Left cardiac atrium (tissue), 4 donors: ENCODE data around the gene C15orf39. TPM values are rescaled to one million over a fixed set of nuclear protein-coding genes. Genes with fewer than 3 reads are reported as not detected.
"Not testable (repeated sequence)": the region's sequence is repeated elsewhere in the genome, so short reads cannot be mapped to it uniquely, and the experiment has no call there.

Experiments used
- ATAC-seq, 2 donors: fragments of 200-7000 bp; cut with Tn5 transposase; one replicate each; pipeline ENCODE4 v1.9.1; 2020; ENCODE audit warnings: mild to moderate bottlenecking in 2 of 2, moderate library complexity in 2 of 2
- DNase-seq: peaks from one replicate; pipeline ENCODE4 v3.0.0-alpha.2; 2020
- intact Hi-C, 2 donors: fragments of 100-400 bp; cut with DNase I; formaldehyde crosslinking; loops; one replicate each; pipeline versions ENCODE4 v1.14.1 to v1.15.1; 2022 to 2023
- total RNA-seq, 2 donors: library from RNA; stranded (reverse); fragmentation: NEBNext Ultra II Directional; extraction: Animal tissue kit (Norgen Biotek cat#: 25700); gene quantifications; one replicate each; pipeline ENCODE4 v1.2.1, GENCODE V29; 2021
- donor health status: DM: no; HTN: yes; CAD: no.
- donor health status: DM: no; HTN: yes; CAD: no; lungs with severe emphysema.
- donor health status: DM: yes; HTN: yes; CAD: no.
- donor health status: Dilated cardiomyopathy.

The C15orf39 gene
- total RNA-seq, 2 donors from 2014 or later, result 9.0 to 14.2 TPM

GRCh38 chr15:75245741-75246140 lies 44.1 kb downstream of the C15orf39 start:
- intact Hi-C loops, DNase-seq, ATAC-seq: not testable (repeated sequence)

DNA sequence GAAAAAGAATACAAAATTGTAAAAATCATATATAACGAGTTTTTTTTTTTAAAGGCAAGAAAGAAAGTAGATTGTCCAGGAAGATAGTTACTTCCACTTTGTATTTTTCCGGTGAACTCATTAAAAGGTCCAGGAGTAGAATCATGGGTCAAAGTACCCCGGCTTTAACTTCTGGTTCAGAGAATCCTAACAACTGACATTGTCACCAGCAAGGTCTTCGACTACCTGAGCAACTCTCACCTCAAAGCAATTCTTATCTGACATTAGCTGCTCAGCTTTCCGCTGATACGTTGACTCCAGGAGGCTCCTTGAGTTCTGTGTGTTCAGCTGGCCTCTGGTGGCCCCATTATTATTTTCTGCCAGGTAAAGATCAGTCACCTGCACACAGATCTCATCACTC lies 47.3 kb downstream of the C15orf39 start:
- DNase-seq, intact Hi-C loops: not testable (repeated sequence)

DNA sequence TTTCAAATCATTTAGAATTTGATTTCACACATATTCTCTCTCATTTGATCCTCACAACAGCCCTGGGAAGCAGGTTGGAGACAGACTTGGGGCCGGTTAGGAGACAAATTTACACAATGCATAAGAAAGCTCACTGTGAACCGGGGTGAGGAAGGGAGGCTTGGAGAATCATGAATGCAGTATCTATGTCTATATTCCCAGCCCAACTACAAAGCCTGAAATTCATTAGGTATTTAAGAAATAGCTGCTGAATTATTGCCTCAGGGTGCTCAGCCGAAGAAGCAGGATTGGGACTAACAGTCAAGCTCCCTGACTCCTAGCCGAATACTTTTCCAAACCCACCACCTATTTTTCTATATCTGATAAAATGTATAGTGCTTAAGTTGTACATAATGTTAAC lies 48.0 kb downstream of the C15orf39 start:
- no peak for DNase-seq
- intact Hi-C loops, result no loop called here
- ATAC-seq, result no peak

More for the DNA sequence above, 47.3 kb downstream of the C15orf39 start:
- not testable (repeated sequence) for ATAC-seq

DNA sequence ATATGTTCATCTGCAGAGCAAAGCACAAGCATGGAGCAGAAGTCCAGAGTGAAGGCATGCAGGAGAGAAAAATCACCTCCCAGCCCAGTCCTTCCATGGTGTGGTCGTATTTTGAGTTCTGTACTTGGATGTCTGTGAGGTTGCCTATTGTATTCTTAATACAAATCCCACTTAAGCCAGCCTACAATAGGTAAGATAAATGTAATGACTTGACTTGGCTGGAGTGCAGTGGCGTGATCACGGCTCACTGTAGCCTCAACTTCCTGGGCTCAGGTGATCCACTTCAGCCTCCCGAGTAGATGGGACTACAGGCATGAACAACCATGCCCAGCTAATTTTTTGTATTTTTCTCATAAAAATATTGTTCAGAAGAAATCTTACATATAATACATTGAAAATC lies 49.7 kb downstream of the C15orf39 start:
- ATAC-seq, intact Hi-C loops, DNase-seq: not testable (repeated sequence)

DNA sequence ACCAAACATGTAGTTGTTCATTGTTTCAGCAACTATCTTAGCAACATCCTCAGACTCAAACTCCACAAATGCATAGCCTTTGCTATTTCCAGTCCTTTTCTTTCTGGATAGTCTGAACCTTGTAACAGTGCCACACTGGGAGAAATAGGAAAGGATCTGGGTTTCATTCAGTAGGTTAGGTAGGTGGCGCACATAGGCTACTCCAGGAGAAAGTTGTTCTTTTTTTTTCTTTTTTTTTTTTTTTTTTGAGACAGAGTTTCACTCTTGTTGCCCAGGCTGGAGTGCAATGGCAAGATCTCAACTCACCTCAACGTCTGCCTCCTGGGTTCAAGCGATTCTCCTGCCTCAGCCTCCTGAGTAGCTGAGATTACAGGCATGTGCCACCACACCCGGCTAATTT lies 50.6 kb downstream of the C15orf39 start:
- DNase-seq, intact Hi-C loops, ATAC-seq: not testable (repeated sequence)

DNA sequence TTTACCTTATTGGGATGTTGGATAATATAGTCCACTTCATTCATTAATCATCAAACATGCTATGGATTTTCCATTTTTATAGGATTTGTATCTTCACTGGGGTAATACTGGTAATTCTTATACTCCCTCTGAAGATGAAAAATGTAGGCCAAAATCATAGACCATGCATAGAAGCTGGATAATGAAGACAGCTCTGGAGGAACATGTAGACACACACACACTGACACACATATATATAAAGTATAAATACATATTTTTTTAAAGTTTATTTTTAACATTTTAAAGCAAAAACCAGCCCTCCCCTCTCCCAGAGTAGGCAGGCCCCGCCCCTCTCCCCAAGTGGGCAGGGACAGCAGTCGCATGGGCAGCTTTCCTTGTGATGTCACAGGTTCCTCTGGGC lies 56.4 kb downstream of the C15orf39 start, which contains the start of gene GOLGA6C:
TSS of gene GOLGA6C (plus strand) at position 301 of the 400 bp plus-strand sequence. CDS start 265 bp downstream, outside the sequence.
- ATAC-seq, DNase-seq, intact Hi-C loops: not testable (repeated sequence)

DNA sequence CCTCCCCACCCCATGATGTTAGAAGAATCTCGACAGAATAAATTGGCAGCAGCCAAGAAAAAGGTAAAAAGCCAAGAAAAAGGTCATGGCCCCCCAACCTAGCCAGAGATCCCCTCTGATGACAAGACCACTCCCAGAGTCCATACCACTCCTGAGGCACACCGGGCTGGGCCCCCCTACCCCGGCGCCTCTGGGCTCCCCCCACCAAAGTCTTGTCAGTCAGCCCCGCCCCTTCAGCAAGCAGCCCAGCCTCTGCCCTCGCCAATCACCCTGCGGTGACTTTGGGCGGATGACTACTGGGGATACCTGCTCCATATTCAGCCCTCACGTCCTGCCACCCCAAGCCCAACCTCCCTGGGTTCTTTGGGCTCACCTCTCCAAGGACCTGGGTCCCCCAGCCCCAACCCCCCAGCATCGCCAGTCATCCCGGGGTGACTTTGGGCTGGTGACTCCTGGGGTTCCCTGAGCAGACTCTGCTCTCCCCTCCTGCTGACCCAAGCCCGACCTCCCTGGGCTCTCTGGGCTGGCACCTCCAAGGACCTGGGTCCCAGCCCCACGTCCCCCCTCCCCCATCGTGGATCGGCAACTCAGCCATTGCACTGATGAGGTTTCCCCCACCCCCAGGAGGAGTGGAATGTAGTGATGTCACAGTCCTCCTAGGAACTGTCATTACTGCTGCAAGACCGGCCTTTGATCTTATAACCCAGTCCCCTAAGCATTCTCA lies 57.1 kb downstream of the C15orf39 start:
- ATAC-seq, DNase-seq, intact Hi-C loops: not testable (repeated sequence)

GRCh38 chr15:75259873-75260272 lies 58.2 kb downstream of the C15orf39 start:
- ATAC-seq, DNase-seq, intact Hi-C loops: not testable (repeated sequence)

Other genes with a start within 250 kb of the C15orf39 start
- gene RPP25, start 245.1 kb upstream of the C15orf39 start, total RNA-seq, result 1 to 10 TPM; 6.3 to 6.6 TPM
- gene SCAMP5, start 206.3 kb upstream of the C15orf39 start, total RNA-seq, result 1 to 10 TPM; 4.5 to 5.7 TPM
- 1 to 10 TPM; 5.9 to 6.8 TPM for gene PPCDC, start 178.3 kb upstream of the C15orf39 start, total RNA-seq
- gene GOLGA6C, start 56.5 kb downstream of the C15orf39 start, total RNA-seq, result not detected
- not detected for gene GOLGA6D, start 81.0 kb downstream of the C15orf39 start, total RNA-seq
- 10 to 100 TPM; 31.9 to 35.5 TPM for gene COMMD4, start 134.2 kb downstream of the C15orf39 start, total RNA-seq
- 10 to 100 TPM in 1 of 2 donors, 1 to 10 TPM in 1; 9.5 to 12.1 TPM for gene NEIL1, start 145.2 kb downstream of the C15orf39 start, total RNA-seq
- 100 to 1,000 TPM; 102 to 148 TPM for gene MAN2C1, start 166.7 kb downstream of the C15orf39 start, total RNA-seq
- 10 to 100 TPM; 32.3 to 37.2 TPM for gene SIN3A, start 249.8 kb downstream of the C15orf39 start, total RNA-seq